Fibroblast of the aortic adventitia (primary cell): ENCODE measurements around the gene FBRS. TPM values are rescaled to one million over a fixed set of nuclear protein-coding genes. Genes with fewer than 3 reads are reported as not detected.
A peak's percentile ranks its signal among the peaks of the same experiment; 100 is the strongest.

Source experiments
- DNase-seq: peaks from one replicate; pipeline ENCODE4 v3.0.0-alpha.2; 2010; ENCODE audit warnings: low read depth
- H3K4me3 ChIP-seq: 2 replicates; pipeline ENCODE4 v1.5.1; 2011; ENCODE audit warnings: low read depth, mild to moderate bottlenecking, control low read depth, low read length, moderate library complexity
- total RNA-seq: library from RNA; depleted of rRNA; stranded (reverse); fragments of >200 nt; gene quantifications from 2 replicates; pipeline ENCODE4 v1.2.3, GENCODE V29; 2012; ENCODE audit warnings: low replicate concordance
- TF ChIP-seq, protein P1 (sequence below): IDR thresholded peaks from 2 replicates; pipeline ENCODE4 v1.5.1; 2011; ENCODE audit warnings: mild to moderate bottlenecking, low read length, control low read depth, inconsistent platforms; ENCODE audit not compliant: insufficient read depth

FBRS gene
- total RNA-seq, 1 donor, result 18.3 TPM

DNA sequence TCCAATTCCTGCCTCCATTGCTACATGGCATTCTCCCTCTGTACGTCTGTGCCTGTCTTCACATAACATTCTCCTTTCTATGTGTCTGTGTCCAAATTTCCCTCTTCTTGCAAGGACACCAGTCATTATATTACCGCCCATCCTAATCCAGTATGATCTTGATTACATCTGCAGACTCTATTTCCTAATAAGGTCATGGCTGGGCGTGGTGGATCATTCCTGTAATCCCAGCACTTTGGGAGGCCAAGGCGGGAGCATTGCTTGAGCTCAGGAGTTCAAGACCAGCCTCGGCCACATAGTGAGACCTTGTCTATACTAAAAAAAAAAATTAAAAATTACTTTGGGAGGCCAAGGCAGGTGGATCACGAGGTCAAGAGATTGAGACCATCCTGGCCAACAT is 12.5 kb upstream of the FBRS start:
- H3K4me3 ChIP-seq, result no peak overlapping the region
- DNase-seq, result no peak
- TF ChIP-seq, protein P1, sequence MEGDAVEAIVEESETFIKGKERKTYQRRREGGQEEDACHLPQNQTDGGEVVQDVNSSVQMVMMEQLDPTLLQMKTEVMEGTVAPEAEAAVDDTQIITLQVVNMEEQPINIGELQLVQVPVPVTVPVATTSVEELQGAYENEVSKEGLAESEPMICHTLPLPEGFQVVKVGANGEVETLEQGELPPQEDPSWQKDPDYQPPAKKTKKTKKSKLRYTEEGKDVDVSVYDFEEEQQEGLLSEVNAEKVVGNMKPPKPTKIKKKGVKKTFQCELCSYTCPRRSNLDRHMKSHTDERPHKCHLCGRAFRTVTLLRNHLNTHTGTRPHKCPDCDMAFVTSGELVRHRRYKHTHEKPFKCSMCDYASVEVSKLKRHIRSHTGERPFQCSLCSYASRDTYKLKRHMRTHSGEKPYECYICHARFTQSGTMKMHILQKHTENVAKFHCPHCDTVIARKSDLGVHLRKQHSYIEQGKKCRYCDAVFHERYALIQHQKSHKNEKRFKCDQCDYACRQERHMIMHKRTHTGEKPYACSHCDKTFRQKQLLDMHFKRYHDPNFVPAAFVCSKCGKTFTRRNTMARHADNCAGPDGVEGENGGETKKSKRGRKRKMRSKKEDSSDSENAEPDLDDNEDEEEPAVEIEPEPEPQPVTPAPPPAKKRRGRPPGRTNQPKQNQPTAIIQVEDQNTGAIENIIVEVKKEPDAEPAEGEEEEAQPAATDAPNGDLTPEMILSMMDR, result no peak

DNA sequence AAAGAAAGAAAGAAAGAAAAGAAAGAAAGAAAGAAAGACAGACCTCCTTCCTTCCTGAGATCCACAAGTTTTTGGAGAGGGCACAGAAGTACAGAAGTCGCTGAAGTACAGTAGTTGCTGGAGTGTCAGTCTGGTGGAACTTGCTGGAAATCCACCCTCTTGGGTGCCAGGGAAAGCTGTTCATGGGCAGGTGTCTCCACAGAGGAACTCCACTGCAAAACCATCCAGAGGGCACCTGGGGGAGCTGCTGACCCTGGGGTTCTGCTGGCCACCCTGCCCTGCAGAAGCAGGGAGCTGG is 11.0 kb upstream of the FBRS start:
- DNase-seq, result no peak
- TF ChIP-seq, protein P1, result no peak
- no peak overlapping the region for H3K4me3 ChIP-seq

DNA sequence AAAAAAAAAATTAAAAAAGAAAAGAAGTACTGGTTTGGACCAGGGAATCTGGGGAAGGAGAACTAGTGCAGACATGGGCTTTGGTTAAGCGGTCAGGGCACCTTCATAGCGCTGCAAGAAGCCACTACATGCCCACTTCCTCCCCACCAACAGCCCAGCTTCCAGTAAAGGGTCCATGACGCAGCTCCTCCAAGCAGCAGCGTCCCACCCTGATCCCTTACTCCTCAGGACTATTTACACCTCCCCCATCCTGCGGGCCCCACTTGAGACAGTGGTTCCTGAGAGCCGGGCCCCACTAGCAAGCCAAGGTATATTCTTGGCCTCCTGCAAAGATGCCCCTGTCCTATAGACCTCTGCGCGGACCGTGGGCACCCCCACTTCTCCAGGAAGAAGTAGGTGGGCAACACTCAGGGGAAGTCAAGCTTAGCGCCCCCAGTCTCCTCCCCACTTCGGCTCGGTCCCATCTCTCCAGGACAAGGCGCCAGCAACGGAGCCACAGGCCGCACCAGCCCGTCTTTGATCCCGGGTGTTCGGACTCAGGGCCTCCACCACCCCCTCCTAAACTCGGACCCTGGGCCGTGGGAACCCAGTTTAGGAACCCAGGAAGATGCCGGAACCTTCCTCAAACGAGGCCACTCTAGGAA is 8.4 kb upstream of the FBRS start:
- no peak for DNase-seq
- TF ChIP-seq, protein P1, result no peak
- peak overlapping the region; percentile 61 for H3K4me3 ChIP-seq

DNA sequence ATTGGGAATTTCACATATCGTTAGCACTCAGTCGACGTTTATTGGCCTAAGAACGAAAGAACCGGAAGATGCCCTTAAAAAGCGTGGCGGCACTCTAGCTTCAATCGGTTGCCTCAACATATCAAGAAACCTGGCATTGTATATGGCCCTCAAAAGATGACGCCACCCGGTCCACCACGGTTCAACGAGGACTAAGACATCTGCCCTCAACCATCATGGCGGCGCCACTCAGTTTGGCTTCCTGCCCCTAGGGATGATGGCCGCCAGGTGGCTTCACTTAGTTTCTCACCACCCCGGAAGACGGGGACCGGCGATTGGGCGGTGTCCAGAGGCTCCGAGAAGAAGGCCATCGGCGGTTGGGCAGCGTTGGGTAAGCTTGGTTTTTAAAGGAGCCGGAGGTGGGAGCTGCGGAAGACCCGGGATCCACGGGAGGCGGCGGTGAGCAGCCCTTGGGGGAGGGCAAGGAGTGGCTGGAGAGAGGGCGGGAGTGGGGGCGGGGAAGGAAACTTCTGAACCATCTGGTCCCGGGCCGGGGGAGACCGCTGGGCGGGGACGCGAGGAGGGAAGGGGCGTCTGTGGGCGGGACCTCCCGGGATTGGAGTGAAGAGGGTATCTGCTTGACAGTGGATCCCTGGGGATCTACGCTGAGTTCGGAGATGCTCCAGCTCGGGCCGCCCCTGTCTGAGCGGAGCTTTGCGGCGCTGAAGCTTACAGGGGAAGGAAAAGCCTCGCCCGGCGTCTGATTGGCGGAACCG is 7.7 kb upstream of the FBRS start, which contains the start of gene PRR14:
TSS of gene PRR14 (plus strand) at position 592 of the 755 bp plus-strand sequence. CDS start 686 bp downstream, outside the sequence.
- peak within 1 kb of the TSS; percentile 92 for H3K4me3 ChIP-seq
- TF ChIP-seq, protein P1, result peak; percentile 28
- DNase-seq, result peak; percentile 100

DNA sequence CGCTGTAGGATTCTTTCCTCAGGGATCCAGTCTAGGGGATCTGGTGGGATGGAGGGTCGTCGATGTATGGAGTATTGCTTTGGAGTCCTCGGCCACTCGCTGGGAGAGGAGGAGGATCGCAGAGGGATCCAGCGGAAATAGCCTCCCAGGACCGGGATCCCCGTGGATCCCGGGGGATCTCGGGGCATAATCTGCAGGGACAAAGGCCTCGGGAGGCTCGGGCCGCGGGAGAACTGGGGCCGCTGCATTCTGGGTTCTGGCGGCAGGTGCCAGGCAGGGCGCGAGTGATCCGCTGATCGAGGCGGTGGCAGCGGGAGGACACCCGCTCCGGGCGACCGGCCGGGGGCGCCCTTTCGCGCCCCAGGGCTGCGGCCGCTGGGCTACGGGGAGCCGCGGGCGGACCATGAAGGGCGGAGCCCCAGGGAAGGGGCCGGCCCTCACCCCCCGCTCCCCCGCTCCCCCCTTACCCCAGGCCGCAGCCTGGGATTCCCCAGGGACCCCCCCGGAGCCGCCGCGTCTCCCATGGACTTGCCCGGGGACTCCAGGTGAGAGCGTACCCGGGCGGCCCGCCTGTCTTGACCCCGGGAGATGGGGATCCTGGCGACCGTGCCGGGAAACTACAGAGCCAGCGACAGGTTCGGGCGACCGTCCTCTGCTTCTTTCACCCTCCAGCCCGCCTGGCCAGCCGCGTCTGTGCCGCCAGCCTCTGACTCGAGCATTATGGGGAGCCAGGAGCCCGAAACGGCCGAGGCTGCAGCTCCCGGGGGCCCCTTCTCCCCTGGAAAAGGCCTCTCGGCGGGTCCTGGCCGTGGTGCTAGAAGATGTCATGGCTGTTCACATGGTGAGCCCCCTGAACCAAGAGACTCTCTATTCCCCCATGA is 6.9 kb upstream of the FBRS start:
- peak overlapping the region; percentile 92 for H3K4me3 ChIP-seq
- peak; percentile 56 for DNase-seq
- TF ChIP-seq, protein P1, result peak; percentile 55

DNA sequence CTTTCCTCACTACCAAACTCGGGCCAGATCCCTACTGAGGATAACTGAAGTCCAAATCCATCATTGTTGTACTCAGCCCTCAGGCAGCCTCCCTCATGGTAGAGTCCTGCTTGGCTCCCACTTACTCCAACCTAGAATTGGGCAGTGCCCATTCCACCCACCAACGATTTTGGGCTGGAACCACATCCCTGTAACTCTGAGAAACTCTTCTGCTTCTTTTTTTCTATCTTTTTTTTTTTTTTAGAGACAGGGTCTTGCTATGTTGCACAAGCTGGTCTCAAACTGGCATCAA is 6.3 kb upstream of the FBRS start:
- no peak for DNase-seq
- TF ChIP-seq, protein P1, result no peak
- H3K4me3 ChIP-seq, result peak overlapping the region; percentile 92
